Endothelial cell of umbilical vein (primary cell): ENCODE measurements around the gene ZBTB22. TPM values are rescaled to one million over a fixed set of nuclear protein-coding genes. Genes with fewer than 3 reads are reported as not detected.
A peak's percentile ranks its signal among the peaks of the same experiment; 100 is the strongest.

Experiments used
- BruUV-seq: library from RNA; stranded (reverse); fragments of 400-500 nt; replicated peaks from 2 replicates; lab custom pipeline; 2021; lab: Mats Ljungman, UMichigan
- CTCF ChIA-PET: fragments of 300-600, 350-600 bp; sonication (Branson Sonifier 250); formaldehyde crosslinking; loops from one replicate; lab custom pipeline; 2021; ENCODE audit warnings: antibody characterized with exemption, inconsistent platforms; lab: Charles Lee
- POLR2A ChIA-PET: fragments of 300-600, 350-600 bp; sonication (Branson Sonifier 250); formaldehyde crosslinking; loops from one replicate; lab custom pipeline; 2021; ENCODE audit warnings: antibody characterized with exemption, inconsistent platforms; lab: Charles Lee
- DNase-seq: peaks from one replicate; pipeline ENCODE4 v3.0.0-alpha.2; 2011; ENCODE audit warnings: low read depth, low spot score
- FAIRE-seq: peaks from 2 replicates; lab custom pipeline; 2011; peaks lifted over from hg19 to GRCh38; lab: Jason Lieb, UNC
- H2AFZ ChIP-seq: 2 replicates; pipeline ENCODE4 v1.6.0; 2012; ENCODE audit warnings: low read depth, low read length, control low read depth, inconsistent platforms
- H3K27ac ChIP-seq: 2 replicates; pipeline ENCODE4 v1.5.1; 2011; ENCODE audit warnings: low read depth, mild to moderate bottlenecking, control low read depth, low read length, moderate library complexity; ENCODE audit not compliant: insufficient read depth
- H3K27me3 ChIP-seq, 2 experiments: 2 replicates each; pipeline versions ENCODE4 v1.6.0 to v1.6.1; 2011; ENCODE audit warnings: low read length in 2 of 2, mixed read lengths in 1 of 2; ENCODE audit not compliant: control insufficient read depth in 2 of 2, insufficient read depth in 2 of 2
- H3K36me3 ChIP-seq, 2 experiments: 2 replicates in 1 of 2; 3 replicates in 1 of 2; pipeline ENCODE4 v1.5.1; 2011; ENCODE audit warnings: low read length in 2 of 2, mild to moderate bottlenecking in 1 of 2, moderate library complexity in 1 of 2; ENCODE audit not compliant: control insufficient read depth in 2 of 2, insufficient read depth in 2 of 2; ENCODE audit errors: extremely low read depth in 1 of 2
- H3K4me1 ChIP-seq: 3 replicates; pipeline ENCODE4 v1.5.1; 2011; ENCODE audit warnings: mild to moderate bottlenecking, low read length; ENCODE audit not compliant: control insufficient read depth, insufficient read depth; ENCODE audit errors: extremely low read depth
- H3K4me2 ChIP-seq: 2 replicates; pipeline ENCODE4 v1.6.1; 2011; ENCODE audit warnings: low read length, control low read depth, mixed read lengths; ENCODE audit not compliant: insufficient read depth
- H3K4me3 ChIP-seq, 3 experiments: fragments of 200-600 bp in 1 of 3; sonication (generic), shearing (Covaris generic) in 1 of 3; replicated peaks in 1 of 3; 2 replicates each; pipeline ENCODE4 v1.5.1; 2011 to 2016; ENCODE audit warnings: control low read depth in 3 of 3, low read length in 3 of 3, mild to moderate bottlenecking in 2 of 3, inconsistent platforms in 1 of 3, low read depth in 1 of 3, moderate library complexity in 1 of 3; ENCODE audit not compliant: insufficient read depth in 1 of 3
- H3K79me2 ChIP-seq: 2 replicates; pipeline ENCODE4 v1.6.0; 2012; ENCODE audit warnings: low read length, inconsistent platforms; ENCODE audit not compliant: control insufficient read depth, insufficient read depth
- H3K9ac ChIP-seq: replicated peaks from 2 replicates; pipeline ENCODE3; 2011; ENCODE audit warnings: low read length, control low read depth; ENCODE audit not compliant: insufficient read depth; ENCODE audit errors: extremely low read depth
- H3K9me1 ChIP-seq: replicated peaks from 3 replicates; pipeline ENCODE4 v1.6.0; 2011; ENCODE audit warnings: mild to moderate bottlenecking, low read length; ENCODE audit not compliant: control insufficient read depth, insufficient read depth; ENCODE audit errors: extremely low read depth
- H3K9me3 ChIP-seq: replicated peaks from 2 replicates; pipeline ENCODE4 v1.5.1; 2012; ENCODE audit warnings: low read length, inconsistent platforms; ENCODE audit not compliant: control insufficient read depth, insufficient read depth
- H4K20me1 ChIP-seq: replicated peaks from 2 replicates; pipeline ENCODE3; 2011; ENCODE audit warnings: mild to moderate bottlenecking, low read length; ENCODE audit not compliant: control insufficient read depth, insufficient read depth; ENCODE audit errors: extremely low read depth
- CTCF ChIP-seq, 2 donors: IDR thresholded peaks; 1 replicate in 1 of 2; 2 replicates in 1 of 2; pipeline ENCODE4 v1.5.1; 2011; ENCODE audit warnings: low read length in 2 of 2, mild to moderate bottlenecking in 2 of 2, moderate library complexity in 2 of 2, control low read depth in 1 of 2, inconsistent platforms in 1 of 2, low read depth in 1 of 2; ENCODE audit not compliant: insufficient read depth in 1 of 2; ENCODE audit errors: extremely low read depth in 1 of 2
- EZH2 ChIP-seq: IDR thresholded peaks from 2 replicates; pipeline ENCODE4 v1.6.1; 2012; ENCODE audit warnings: borderline replicate concordance, low read depth, mild to moderate bottlenecking, moderate library complexity, low read length, inconsistent platforms; ENCODE audit not compliant: severe bottlenecking
- FOS ChIP-seq: IDR thresholded peaks from 2 replicates; pipeline ENCODE4 v1.6.1; 2011; ENCODE audit warnings: mild to moderate bottlenecking, low read length, moderate library complexity, borderline replicate concordance; ENCODE audit not compliant: insufficient read depth
- GATA2 ChIP-seq: IDR thresholded peaks from 2 replicates; pipeline ENCODE4 v1.7.0; 2011; ENCODE audit warnings: low read depth, mild to moderate bottlenecking, moderate library complexity, mixed read lengths, low read length; ENCODE audit not compliant: insufficient read length, insufficient read depth
- JUN ChIP-seq: IDR thresholded peaks from 2 replicates; pipeline ENCODE4 v1.6.1; 2011; ENCODE audit warnings: borderline replicate concordance, low read depth; ENCODE audit not compliant: insufficient read length, insufficient read depth
- MAX ChIP-seq: IDR thresholded peaks from 2 replicates; pipeline ENCODE4 v1.6.1; 2011; ENCODE audit not compliant: insufficient read depth, insufficient read length
- MYC ChIP-seq: IDR thresholded peaks from one replicate; pipeline ENCODE4 v1.6.1; 2011; ENCODE audit warnings: mild to moderate bottlenecking, low read depth, low read length
- POLR2A ChIP-seq: IDR thresholded peaks from 2 replicates; pipeline ENCODE4 v1.6.1; 2012; ENCODE audit warnings: low read depth, mild to moderate bottlenecking, control low read depth, low read length
- POLR2AphosphoS5 ChIP-seq: IDR thresholded peaks from 2 replicates; pipeline ENCODE4 v1.6.1; 2012; ENCODE audit warnings: low read depth, mild to moderate bottlenecking, control low read depth, low read length, moderate library complexity; ENCODE audit not compliant: insufficient read depth
- dilution Hi-C: fragments of 300-500 bp; cut with MboI; formaldehyde crosslinking; loops from one replicate; pipeline ENCODE4 v1.15.0; 2019; ENCODE audit warnings: low sequenced_read_pairs; ENCODE audit not compliant: extremely low pct_ligation_motif_present
- intact Hi-C: fragments of 100-400 bp; cut with micrococcal nuclease; formaldehyde crosslinking; loops from one replicate; pipeline ENCODE4 v1.10.0; 2022
- polyA plus RNA-seq, 4 experiments: library from polyadenylated mRNA; depleted of rRNA in 3 of 4; stranded (reverse) in 3 of 4; unstranded in 1 of 4; fragments of >200 nt; gene quantifications; 2 replicates each; pipeline versions ENCODE4 v1.2.1 to v1.2.3, GENCODE V29; 2011 to 2012; ENCODE audit warnings: missing spikeins in 1 of 4
- total RNA-seq: library from RNA; stranded (reverse); gene quantifications from 2 replicates; pipeline ENCODE4 v1.2.3, GENCODE V29; 2021

Gene ZBTB22
- total and polyA plus RNA-seq, 2 donors (not counting 3 experiments of a cell fraction or from before 2014, with no cell fraction given): 12.6 to 15.4 TPM

GRCh38 chr6:33290459-33290858 is 27.1 kb downstream of the ZBTB22 start:
- Histone ChIP-seq H3K27ac (no peak overlapping the region), H2AFZ (no peak overlapping the region), H3K36me3 (peaks cover 14 to 36% of the 10 kb centered on the region in 2 experiments), H3K9me3 (no peaks in the 10 kb centered on the region), H3K9ac (peak overlapping the region; percentile 65), H3K27me3 (no peaks in the 10 kb centered on the region), H3K79me2 (peaks cover 27% of the 10 kb centered on the region), H3K4me3 (no peak overlapping the region), H3K4me1 (peaks cover 13% of the 10 kb centered on the region), H4K20me1 (no peaks in the 10 kb centered on the region), H3K9me1 (no peaks in the 10 kb centered on the region), H3K4me2 (peak overlapping the region; percentile 79)
- DNase-seq (no peak), FAIRE-seq (no peak)
- ChIA-PET CTCF (interaction anchor here (1.1 to 2.1 kb wide), 3 partner anchors 9 to 13 kb away, joined by 3 to 7 read pairs (median 3); partner anchors contain the start of gene B3GALT4), POLR2A (no interaction called here)
- no TSS peak for BruUV-seq
- TF ChIP-seq CTCF (IDR thresholded peaks at IDR 0.05; ENCODE audit: extremely low read depth in 1 of 2, insufficient read depth in 1 of 2, low read depth in 1 of 2, low read length in 2 of 2) (no peak), MAX (no peak), POLR2A (no peak), POLR2AphosphoS5 (no peak), FOS (no peak), EZH2 (no peak), JUN (no peak), MYC (no peak), GATA2 (no peak)
- intact Hi-C loops: no loop called here
- dilution Hi-C loops: no loop called here
